GM23248 (cell line): ENCODE measurements around the gene EOMES. TPM values are rescaled to one million over a fixed set of nuclear protein-coding genes. Genes with fewer than 3 reads are reported as not detected.

Experiments used
- DNase-seq: peaks from one replicate; pipeline ENCODE4 v3.0.0-alpha.2; 2015
- H2AFZ ChIP-seq: fragments of 200-600 bp; sonication (generic); 2 replicates; pipeline ENCODE4 v1.6.1; 2016; ENCODE audit warnings: antibody characterized with exemption
- H3F3A ChIP-seq: fragments of 200-600 bp; sonication (generic); 2 replicates; pipeline ENCODE4 v1.6.1; 2016; ENCODE audit warnings: mild to moderate bottlenecking, antibody characterized with exemption, mixed run types; ENCODE audit not compliant: insufficient read depth
- H3K27ac ChIP-seq: fragments of 200-600 bp; sonication (generic); 2 replicates; pipeline ENCODE4 v1.5.1; 2016; ENCODE audit warnings: mild to moderate bottlenecking
- H3K27me3 ChIP-seq: fragments of 200-600 bp; sonication (generic); replicated peaks from 2 replicates; pipeline ENCODE4 v1.6.1; 2016; ENCODE audit warnings: mild to moderate bottlenecking; ENCODE audit not compliant: insufficient read depth
- H3K36me3 ChIP-seq: fragments of 200-600 bp; sonication (generic); 2 replicates; pipeline ENCODE4 v1.6.1; 2016; ENCODE audit warnings: low read depth, mild to moderate bottlenecking
- H3K4me1 ChIP-seq: fragments of 200-600 bp; sonication (generic); 2 replicates; pipeline ENCODE4 v1.6.1; 2016; ENCODE audit warnings: mild to moderate bottlenecking; ENCODE audit not compliant: insufficient read depth
- H3K4me2 ChIP-seq: fragments of 200-600 bp; sonication (generic); one replicate; pipeline ENCODE4 v1.6.1; 2016; ENCODE audit warnings: mild to moderate bottlenecking; ENCODE audit not compliant: unreplicated experiment
- H3K4me3 ChIP-seq: fragments of 200-600 bp; sonication (generic); 2 replicates; pipeline ENCODE4 v1.5.1; 2016; ENCODE audit warnings: mild to moderate bottlenecking
- H3K79me2 ChIP-seq: fragments of 200-600 bp; sonication (generic); 2 replicates; pipeline ENCODE4 v1.6.1; 2016; ENCODE audit warnings: mild to moderate bottlenecking; ENCODE audit not compliant: insufficient read depth
- H3K9ac ChIP-seq: fragments of 200-600 bp; sonication (generic); 2 replicates; pipeline ENCODE4 v1.6.1; 2016; ENCODE audit warnings: mild to moderate bottlenecking
- H3K9me2 ChIP-seq: fragments of 200-600 bp; sonication (generic); 2 replicates; pipeline ENCODE4 v1.6.1; 2016; ENCODE audit warnings: mixed run types, mild to moderate bottlenecking, moderate library complexity; ENCODE audit not compliant: insufficient read depth
- H3K9me3 ChIP-seq: fragments of 200-600 bp; sonication (generic); one replicate; pipeline ENCODE4 v1.6.1; 2017; ENCODE audit warnings: low read depth
- H4K20me1 ChIP-seq: fragments of 200-600 bp; sonication (generic); 2 replicates; pipeline ENCODE4 v1.6.0; 2016; ENCODE audit not compliant: insufficient read depth
- EZH2 ChIP-seq: fragments of 200-600 bp; sonication (generic); IDR thresholded peaks from 2 replicates; pipeline ENCODE4 v1.6.1; 2018; ENCODE audit warnings: antibody characterized with exemption, mild to moderate bottlenecking; ENCODE audit not compliant: insufficient read depth, poor library complexity, severe bottlenecking
- EZH2phosphoT487 ChIP-seq: fragments of 200-600 bp; sonication (generic); IDR thresholded peaks from 2 replicates; pipeline ENCODE4 v1.6.1; 2018; ENCODE audit warnings: antibody characterized with exemption, moderate library complexity, mild to moderate bottlenecking, low read depth; ENCODE audit not compliant: insufficient read depth
- WGBS, 2 experiments: methylation state at CpG; one replicate each; pipeline ENCODE4 v1.1.6; 2015 to 2017; ENCODE audit warnings: low lambda C conversion rate in 2 of 2, low coverage in 1 of 2; ENCODE audit errors: missing lambda C conversion rate in 2 of 2; 5-methylcytosine and 5-hydroxymethylcytosine counted together
- in situ Hi-C: fragments of 300-500 bp; cut with MboI; formaldehyde crosslinking; loops from 2 replicates; pipeline ENCODE4 v1.15.0; 2020
- polyA plus RNA-seq: library from polyadenylated mRNA; unstranded; fragments of >200 nt; fragmentation: Nextera tagmentation; extraction: Ambion mirVana; gene quantifications from 2 replicates; pipeline ENCODE4 v1.2.1, GENCODE V29; 2016
- total RNA-seq: library from RNA; depleted of rRNA; stranded (reverse); fragments of >200 nt; shearing (Covaris generic); gene quantifications from 2 replicates; pipeline ENCODE4 v1.2.3, GENCODE V29; 2014

EOMES gene
- total and polyA plus RNA-seq, 2 experiments from 2014 or later, result 0.11 TPM; not detected in 1

DNA sequence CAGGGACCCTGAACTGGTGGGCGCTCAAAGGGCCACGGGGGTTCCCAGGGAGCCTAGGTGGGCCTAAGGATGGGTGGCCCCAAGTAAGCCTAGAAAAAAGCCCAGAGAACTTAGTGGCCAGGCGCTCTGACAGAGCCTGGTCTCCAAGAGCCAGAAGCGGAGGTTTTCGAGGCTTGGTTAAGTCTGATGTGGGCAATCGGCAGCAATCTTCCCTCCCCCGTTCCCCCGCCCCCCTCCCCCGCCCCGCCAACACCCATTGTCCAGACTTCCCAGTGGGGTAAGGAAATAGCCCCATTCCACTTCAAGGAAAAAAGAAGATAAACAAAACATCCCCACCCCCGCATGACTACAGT is 6.7 kb downstream of the EOMES start:
- H3K27me3 ChIP-seq, result peaks cover 45% of the 10 kb centered on the region
- H3K4me3 ChIP-seq, result peak overlapping the region; percentile 47
- H3K27ac ChIP-seq, result no peak overlapping the region
- no peaks in the 10 kb centered on the region for H4K20me1 ChIP-seq
- H3K9ac ChIP-seq, result no peak overlapping the region
- no peaks in the 10 kb centered on the region for H3K79me2 ChIP-seq
- no peak overlapping the region for H2AFZ ChIP-seq
- H3K36me3 ChIP-seq, result no peaks in the 10 kb centered on the region
- H3K4me2 ChIP-seq, result peak overlapping the region; percentile 62
- no peaks in the 10 kb centered on the region for H3K9me2 ChIP-seq
- TF ChIP-seq EZH2 (no peak), EZH2phosphoT487 (no peak)
- in situ Hi-C loops, result loop anchor here (25.0 kb wide), 1 partner anchor 572 kb away; no protein-coding TSS in a partner anchor
- 21 to 26% methylated on average over 4 to 11 of the region's 11 CpGs for WGBS, 2 experiments
- DNase-seq, result no peak
- peaks cover 9% of the 10 kb centered on the region; the same call in 1 of the 2 replicates for H3F3A ChIP-seq
- H3K4me1 ChIP-seq, result no peaks in the 10 kb centered on the region
- H3K9me3 ChIP-seq, result no peaks in the 10 kb centered on the region

GRCh38 chr3:27714692-27715453 is 7.2 kb downstream of the EOMES start:
- H3K36me3 ChIP-seq, result no peaks in the 10 kb centered on the region
- DNase-seq, result peak; percentile 46
- H3K4me1 ChIP-seq, result no peaks in the 10 kb centered on the region
- no peaks in the 10 kb centered on the region for H3K9me3 ChIP-seq
- WGBS, 2 experiments, result 16 to 17% methylated on average over 51 to 52 of the region's 52 CpGs
- H3K79me2 ChIP-seq, result no peaks in the 10 kb centered on the region
- H4K20me1 ChIP-seq, result no peaks in the 10 kb centered on the region
- H3K4me2 ChIP-seq, result peak overlapping the region; percentile 62
- H3K27ac ChIP-seq, result no peak overlapping the region
- H2AFZ ChIP-seq, result no peak overlapping the region
- TF ChIP-seq EZH2 (no peak), EZH2phosphoT487 (no peak)
- H3K9me2 ChIP-seq, result no peaks in the 10 kb centered on the region
- in situ Hi-C loops, result loop anchor here (25.0 kb wide), 1 partner anchor 572 kb away; no protein-coding TSS in a partner anchor
- peak overlapping the region; percentile 47 for H3K4me3 ChIP-seq
- H3F3A ChIP-seq, result peaks cover 9% of the 10 kb centered on the region; the same call in 1 of the 2 replicates
- peaks cover 41% of the 10 kb centered on the region for H3K27me3 ChIP-seq
- H3K9ac ChIP-seq, result no peak overlapping the region

- Histone ChIP-seq H3K4me2 (peak overlapping the region; percentile 95), H3K27me3 (peaks cover 36% of the 10 kb centered on the region), H3K9me3 (no peaks in the 10 kb centered on the region), H3K9ac (no peak overlapping the region), H4K20me1 (no peaks in the 10 kb centered on the region), H3K79me2 (no peaks in the 10 kb centered on the region), H3K9me2 (no peaks in the 10 kb centered on the region), H3K4me1 (no peaks in the 10 kb centered on the region), H3K4me3 (peak overlapping the region; percentile 76), H3K27ac (no peak overlapping the region), H3F3A (peaks cover 9% of the 10 kb centered on the region; the same call in 1 of the 2 replicates), H2AFZ (peak overlapping the region; percentile 86; the same call in 1 of the 2 replicates), H3K36me3 (no peaks in the 10 kb centered on the region)
- TF ChIP-seq EZH2, result peak; percentile 55
- no peak for TF ChIP-seq EZH2phosphoT487
- in situ Hi-C loops, result loop anchor here (25.0 kb wide), 1 partner anchor 573 kb away; no protein-coding TSS in a partner anchor
- 19 to 21% methylated on average over 11 of the region's 11 CpGs for WGBS, 2 experiments
- no peak for DNase-seq
Observed at GRCh38 chr3:27714146-27714526, 8.0 kb downstream of the EOMES start.

DNA sequence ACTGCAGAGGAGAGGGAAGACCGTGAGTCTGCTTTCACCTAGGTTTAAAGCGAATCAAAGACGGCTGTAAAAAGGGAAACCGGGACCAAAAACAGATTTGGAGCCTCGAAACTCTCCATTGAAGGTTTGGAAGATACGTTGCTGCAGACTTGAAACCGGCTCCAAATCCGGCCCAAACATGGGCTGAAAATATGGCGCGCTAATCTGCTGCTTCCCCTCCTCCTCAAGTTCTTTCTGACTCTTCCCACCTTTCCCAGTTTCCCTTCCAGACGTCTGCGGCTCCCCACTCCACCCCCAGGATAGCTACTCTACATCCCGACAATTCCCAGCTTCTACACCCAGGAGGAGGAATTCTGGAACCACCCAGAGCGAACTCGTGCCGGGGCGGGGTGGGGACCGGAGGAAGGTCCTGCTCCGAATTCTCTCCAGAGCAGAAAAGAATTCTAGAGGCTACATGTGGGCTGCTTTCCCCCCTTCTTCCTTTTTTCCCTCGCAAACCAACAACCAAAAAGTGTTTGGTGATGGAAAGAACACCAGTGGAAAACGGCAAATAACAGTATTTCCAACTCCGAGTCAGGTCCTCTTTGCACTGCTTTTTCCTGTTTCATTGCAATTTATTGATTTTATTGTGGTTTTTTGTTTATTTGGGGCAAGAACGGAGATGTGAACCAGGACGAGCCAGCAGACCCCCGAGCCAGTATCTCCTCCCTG is 8.5 kb downstream of the EOMES start:
- H3K36me3 ChIP-seq, result no peaks in the 10 kb centered on the region
- peak overlapping the region; percentile 40; the same call in 1 of the 2 replicates for H3K9ac ChIP-seq
- peaks cover 31% of the 10 kb centered on the region for H3K27me3 ChIP-seq
- no peak for TF ChIP-seq EZH2phosphoT487
- no peak for TF ChIP-seq EZH2
- DNase-seq, result peak; percentile 41
- H3F3A ChIP-seq, result peaks cover 3% of the 10 kb centered on the region; the same call in 1 of the 2 replicates
- H3K79me2 ChIP-seq, result no peaks in the 10 kb centered on the region
- H3K4me2 ChIP-seq, result peak overlapping the region; percentile 95
- H4K20me1 ChIP-seq, result no peaks in the 10 kb centered on the region
- no peaks in the 10 kb centered on the region for H3K9me2 ChIP-seq
- WGBS, 2 experiments, result 2 to 4% methylated on average over 25 of the region's 25 CpGs
- no peaks in the 10 kb centered on the region for H3K9me3 ChIP-seq
- in situ Hi-C loops, result loop anchor here (25.0 kb wide), 1 partner anchor 574 kb away; no protein-coding TSS in a partner anchor
- peak overlapping the region; percentile 76 for H3K4me3 ChIP-seq
- no peak overlapping the region for H3K27ac ChIP-seq
- H2AFZ ChIP-seq, result peak overlapping the region; percentile 86
- no peaks in the 10 kb centered on the region for H3K4me1 ChIP-seq
